MM.1S (cell line): ENCODE measurements around the gene ZNF701.

Source experiments
- DNase-seq: peaks from one replicate; pipeline ENCODE4 v3.0.0-alpha.2; 2015
- H2AFZ ChIP-seq: fragments of 300-600 bp; sonication (generic); 2 replicates; pipeline ENCODE4 v1.6.0; 2016; ENCODE audit warnings: antibody characterized with exemption, low read length
- H3F3A ChIP-seq: fragments of 300-600 bp; sonication (generic); 2 replicates; pipeline ENCODE4 v1.6.1; 2016; ENCODE audit warnings: mild to moderate bottlenecking, antibody characterized with exemption, low read length, moderate library complexity, mixed read lengths; ENCODE audit not compliant: insufficient read depth
- H3K27ac ChIP-seq: fragments of 300-600 bp; sonication (generic); 2 replicates; pipeline ENCODE4 v1.5.1; 2016; ENCODE audit warnings: mild to moderate bottlenecking, low read length
- H3K27me3 ChIP-seq: fragments of 300-600 bp; sonication (generic); replicated peaks from 2 replicates; pipeline ENCODE4 v1.6.0; 2016; ENCODE audit warnings: low read length; ENCODE audit not compliant: insufficient read depth
- H3K36me3 ChIP-seq: fragments of 300-600 bp; sonication (generic); replicated peaks from 2 replicates; pipeline ENCODE4 v1.6.1; 2016; ENCODE audit warnings: mild to moderate bottlenecking, low read length, mixed read lengths; ENCODE audit not compliant: insufficient read depth
- H3K4me1 ChIP-seq: fragments of 300-600 bp; sonication (generic); 2 replicates; pipeline ENCODE4 v1.6.1; 2016; ENCODE audit warnings: low read length, mixed read lengths
- H3K4me2 ChIP-seq: fragments of 300-600 bp; sonication (generic); 2 replicates; pipeline ENCODE4 v1.6.0; 2016; ENCODE audit warnings: low read depth, low read length
- H3K4me3 ChIP-seq: fragments of 300-600 bp; sonication (generic); 2 replicates; pipeline ENCODE4 v1.5.1; 2016; ENCODE audit warnings: low read length, mixed read lengths
- H3K79me2 ChIP-seq: fragments of 300-600 bp; sonication (generic); 2 replicates; pipeline ENCODE4 v1.6.1; 2016; ENCODE audit warnings: mixed run types, low read length, mixed read lengths
- H3K9ac ChIP-seq: fragments of 300-600 bp; sonication (generic); 2 replicates; pipeline ENCODE4 v1.6.1; 2016; ENCODE audit warnings: low read length, mixed read lengths
- H3K9me2 ChIP-seq: fragments of 300-600 bp; sonication (generic); replicated peaks from 2 replicates; pipeline ENCODE4 v1.6.1; 2016; ENCODE audit warnings: mild to moderate bottlenecking, low read length, mixed read lengths; ENCODE audit not compliant: insufficient read depth
- H3K9me3 ChIP-seq: fragments of 300-600 bp; sonication (generic); replicated peaks from 2 replicates; pipeline ENCODE4 v1.6.1; 2016; ENCODE audit warnings: mild to moderate bottlenecking, low read length, mixed read lengths; ENCODE audit not compliant: insufficient read depth
- H4K20me1 ChIP-seq: fragments of 300-600 bp; sonication (generic); 2 replicates; pipeline ENCODE4 v1.6.1; 2016; ENCODE audit warnings: mild to moderate bottlenecking, low read length, moderate library complexity, mixed read lengths; ENCODE audit not compliant: insufficient read depth
- EZH2 ChIP-seq: fragments of 300-600 bp; sonication (generic); optimal IDR thresholded peaks from 2 replicates; pipeline ENCODE3; 2017; ENCODE audit warnings: low read depth, mild to moderate bottlenecking, antibody characterized with exemption, low read length, mixed read lengths
- EZH2phosphoT487 ChIP-seq: fragments of 300-600 bp; sonication (generic); IDR thresholded peaks from 2 replicates; pipeline ENCODE4 v1.6.1; 2018; ENCODE audit warnings: antibody characterized with exemption, low read length
- TF ChIP-seq, protein P1 (sequence below): fragments of 300-600 bp; sonication (generic); IDR thresholded peaks from 2 replicates; pipeline ENCODE4 v1.5.1; 2016; ENCODE audit warnings: antibody characterized with exemption, low read length, mixed read lengths

Gene ZNF701

DNA sequence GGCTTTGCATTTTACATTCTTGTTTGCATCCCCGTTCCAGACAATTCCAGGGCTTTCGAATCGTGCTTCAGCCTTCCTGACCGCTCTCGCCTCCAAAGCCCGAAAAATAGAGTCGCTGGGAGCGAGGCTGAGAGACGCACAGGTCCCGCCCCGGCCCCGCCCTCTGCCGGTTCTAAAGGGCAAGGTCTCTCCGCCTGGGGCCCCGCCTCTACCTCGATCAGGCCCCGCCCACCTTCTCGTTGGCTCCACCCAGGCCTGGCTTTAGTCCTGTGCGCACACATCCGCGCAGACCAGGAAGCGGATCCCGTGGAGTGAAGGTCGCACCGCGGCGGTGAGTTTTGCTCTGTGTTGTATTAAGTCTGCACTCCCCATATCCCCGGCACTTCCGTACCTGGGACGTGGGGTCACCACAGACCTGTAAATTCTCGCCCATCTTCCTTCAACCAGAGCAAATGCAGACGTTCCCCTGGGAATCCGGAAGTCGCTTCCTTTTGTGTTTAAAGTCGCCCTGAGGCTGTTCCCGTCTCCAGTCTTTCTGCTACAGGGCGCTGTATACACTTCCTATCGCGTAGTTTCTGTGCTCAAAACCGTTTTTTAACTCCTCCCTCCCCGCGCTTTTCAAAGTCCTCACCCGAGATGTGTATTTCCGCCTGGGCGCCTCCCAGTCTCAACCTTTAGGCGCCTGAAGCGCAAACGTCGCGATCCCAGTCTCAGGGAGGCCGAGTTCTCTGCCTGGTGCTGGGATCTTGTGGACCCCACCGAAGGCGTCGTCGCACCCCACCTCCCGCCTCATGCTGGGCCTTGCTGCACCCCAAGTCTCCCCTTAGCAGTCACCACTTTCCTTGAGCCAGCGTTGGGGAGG is at the start of gene ZNF701:
TSS of gene ZNF701 (plus strand) at position 288 of the 862 bp plus-strand sequence. CDS start 3,861 bp downstream, outside the sequence.
- TF ChIP-seq, protein P1, sequence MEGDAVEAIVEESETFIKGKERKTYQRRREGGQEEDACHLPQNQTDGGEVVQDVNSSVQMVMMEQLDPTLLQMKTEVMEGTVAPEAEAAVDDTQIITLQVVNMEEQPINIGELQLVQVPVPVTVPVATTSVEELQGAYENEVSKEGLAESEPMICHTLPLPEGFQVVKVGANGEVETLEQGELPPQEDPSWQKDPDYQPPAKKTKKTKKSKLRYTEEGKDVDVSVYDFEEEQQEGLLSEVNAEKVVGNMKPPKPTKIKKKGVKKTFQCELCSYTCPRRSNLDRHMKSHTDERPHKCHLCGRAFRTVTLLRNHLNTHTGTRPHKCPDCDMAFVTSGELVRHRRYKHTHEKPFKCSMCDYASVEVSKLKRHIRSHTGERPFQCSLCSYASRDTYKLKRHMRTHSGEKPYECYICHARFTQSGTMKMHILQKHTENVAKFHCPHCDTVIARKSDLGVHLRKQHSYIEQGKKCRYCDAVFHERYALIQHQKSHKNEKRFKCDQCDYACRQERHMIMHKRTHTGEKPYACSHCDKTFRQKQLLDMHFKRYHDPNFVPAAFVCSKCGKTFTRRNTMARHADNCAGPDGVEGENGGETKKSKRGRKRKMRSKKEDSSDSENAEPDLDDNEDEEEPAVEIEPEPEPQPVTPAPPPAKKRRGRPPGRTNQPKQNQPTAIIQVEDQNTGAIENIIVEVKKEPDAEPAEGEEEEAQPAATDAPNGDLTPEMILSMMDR: no peak
- no peak for TF ChIP-seq EZH2phosphoT487
- no peak for TF ChIP-seq EZH2
- DNase-seq: peak; percentile 73

DNA sequence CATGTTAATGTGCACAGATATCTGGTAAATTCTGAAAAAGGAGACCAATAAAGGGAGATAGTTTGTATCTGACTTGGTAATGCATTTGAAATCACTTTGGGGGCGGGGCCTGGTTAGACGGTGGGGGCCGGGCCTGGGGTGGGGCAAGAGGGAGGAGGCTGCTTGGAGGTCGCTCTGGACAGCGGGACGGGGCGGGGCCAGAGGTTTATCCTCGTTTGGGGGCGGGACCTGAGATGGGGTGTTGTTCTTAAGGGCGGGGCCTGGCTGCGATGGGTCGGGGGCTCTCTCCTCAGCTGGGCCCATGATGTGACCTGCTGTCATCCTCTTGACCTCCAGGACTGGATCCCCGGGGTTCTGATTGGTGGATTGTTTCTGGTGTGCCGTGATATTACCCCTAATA is 47.5 kb upstream of the ZNF701 start:
- no peaks in the 10 kb centered on the region for H3K79me2 ChIP-seq

More for the DNA sequence above, at the start of gene ZNF701:
- peak within 1 kb of the TSS; percentile 70 for H3K4me2 ChIP-seq
- H2AFZ ChIP-seq: peak within 1 kb of the TSS; percentile 78
- no peaks in the 10 kb centered on the region for H4K20me1 ChIP-seq
- peak within 1 kb of the TSS; percentile 68 for H3K4me3 ChIP-seq
- no peaks in the 10 kb centered on the region for H3K4me1 ChIP-seq
- H3K9me2 ChIP-seq: no peaks in the 10 kb centered on the region
- H3K27me3 ChIP-seq: no peaks in the 10 kb centered on the region
- peak within 1 kb of the TSS; percentile 37; the same call in 1 of the 2 replicates for H3K27ac ChIP-seq
- H3K9me3 ChIP-seq: no peaks in the 10 kb centered on the region
- no peaks in the 10 kb centered on the region for H3F3A ChIP-seq
- no peaks in the 10 kb centered on the region for H3K79me2 ChIP-seq
- peak within 1 kb of the TSS; percentile 62; the same call in 1 of the 2 replicates for H3K9ac ChIP-seq
- no peaks in the 10 kb centered on the region for H3K36me3 ChIP-seq

DNA sequence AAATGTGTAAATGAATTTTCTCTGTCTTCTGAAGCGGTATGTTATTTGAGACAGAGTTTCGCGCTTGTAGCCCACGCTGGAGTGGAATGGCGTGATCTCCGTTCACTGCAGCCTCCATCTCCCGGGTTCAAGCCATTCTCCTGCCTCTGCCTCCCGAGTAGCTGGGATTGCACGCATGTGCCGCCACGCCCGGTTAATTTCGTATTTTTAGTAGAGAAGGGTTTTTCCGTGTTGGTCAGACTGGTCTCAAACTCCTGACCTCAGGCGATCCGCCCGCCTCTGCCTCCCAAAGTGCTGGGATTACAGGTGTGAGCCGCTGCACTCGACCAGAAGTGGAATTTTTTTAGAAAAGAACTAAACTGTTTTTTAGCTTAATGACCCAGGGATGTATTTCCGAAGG is 46.0 kb upstream of the ZNF701 start:
- Histone ChIP-seq H2AFZ (no peak overlapping the region), H3K36me3 (no peaks in the 10 kb centered on the region), H3K9me3 (no peaks in the 10 kb centered on the region), H3K4me2 (no peak overlapping the region), H3K9ac (no peak overlapping the region), H3K4me1 (no peaks in the 10 kb centered on the region), H3K27me3 (no peaks in the 10 kb centered on the region), H3F3A (no peaks in the 10 kb centered on the region), H4K20me1 (no peaks in the 10 kb centered on the region), H3K9me2 (no peaks in the 10 kb centered on the region), H3K27ac (no peak overlapping the region), H3K79me2 (no peaks in the 10 kb centered on the region), H3K4me3 (no peak overlapping the region)
- TF ChIP-seq, protein P1: no peak
- TF ChIP-seq EZH2phosphoT487 (no peak), EZH2 (no peak)
- no peak for DNase-seq

More for the DNA sequence above, 47.5 kb upstream of the ZNF701 start:
- Histone ChIP-seq H3K9ac (no peak overlapping the region), H3K27ac (no peak overlapping the region), H2AFZ (no peak overlapping the region), H3K36me3 (no peaks in the 10 kb centered on the region), H4K20me1 (no peaks in the 10 kb centered on the region), H3K27me3 (no peaks in the 10 kb centered on the region), H3K9me3 (no peaks in the 10 kb centered on the region), H3F3A (no peaks in the 10 kb centered on the region), H3K9me2 (no peaks in the 10 kb centered on the region), H3K4me3 (no peak overlapping the region), H3K4me2 (no peak overlapping the region), H3K4me1 (no peaks in the 10 kb centered on the region)
- TF ChIP-seq, protein P1: no peak
- TF ChIP-seq EZH2: no peak
- no peak for TF ChIP-seq EZH2phosphoT487
- no peak for DNase-seq
